Right ventricle myocardium superior (tissue), 1 donor: ENCODE results near the gene GNRH2. TPM values are rescaled to one million over a fixed set of nuclear protein-coding genes. Genes with fewer than 3 reads are reported as not detected.
"Not testable (repeated sequence)": the region's sequence is repeated elsewhere in the genome, so short reads cannot be mapped to it uniquely, and the experiment has no call there.

Source experiments
- ATAC-seq: fragments of 200-7000 bp; cut with Tn5 transposase; one replicate; pipeline ENCODE4 v1.9.1; 2020; ENCODE audit warnings: mild to moderate bottlenecking; ENCODE audit not compliant: poor library complexity
- DNase-seq: peaks from one replicate; pipeline ENCODE4 v3.0.0-alpha.2; 2020
- intact Hi-C: fragments of 100-400 bp; cut with DNase I; formaldehyde crosslinking; loops from one replicate; pipeline ENCODE4 v1.11.2; 2022
- total RNA-seq: library from RNA; stranded (reverse); fragmentation: NEBNext Ultra II Directional; extraction: Animal tissue kit (Norgen Biotek cat#: 25700); gene quantifications from one replicate; pipeline ENCODE4 v1.2.1, GENCODE V29; 2021
- donor health status: DM: no; HTN: yes; CAD: no; lungs with severe emphysema.

The GNRH2 gene
- total RNA-seq, 1 donor from 2014 or later, result not detected

- DNase-seq, result no peak
- intact Hi-C loops, result loop anchor here (5.0 kb wide), 1 partner anchor 43 kb away; no protein-coding TSS in a partner anchor
- ATAC-seq, result no peak
Observed at GRCh38 chr20:3068986-3069900, 25.8 kb downstream of the GNRH2 start.

- no peak for DNase-seq
- intact Hi-C loops, result no loop called here
- no peak for ATAC-seq
Observed at GRCh38 chr20:3070725-3071124, 27.3 kb downstream of the GNRH2 start.

GRCh38 chr20:3071266-3071609 is 27.8 kb downstream of the GNRH2 start:
- no peak for ATAC-seq
- intact Hi-C loops, result no loop called here

GRCh38 chr20:3071610-3072529 is 28.4 kb downstream of the GNRH2 start, which contains the start of gene OXT:
Gene OXT, plus strand, starts transcription at chr20:3071620. Its CDS starts 36 bp downstream, at chr20:3071656.
- peak; percentile 88 for ATAC-seq
- DNase-seq, result peak; percentile 68
- intact Hi-C loops, result no loop called here

More at GRCh38 chr20:3071266-3071609, 27.8 kb downstream of the GNRH2 start:
- DNase-seq, result no peak

GRCh38 chr20:3072530-3073250 is 29.3 kb downstream of the GNRH2 start:
- intact Hi-C loops, result no loop called here
- ATAC-seq (no peak), DNase-seq (no peak)

GRCh38 chr20:3073251-3073643 is 29.8 kb downstream of the GNRH2 start:
- ATAC-seq, DNase-seq, intact Hi-C loops: not testable (repeated sequence)

GRCh38 chr20:3074812-3075211 is 31.4 kb downstream of the GNRH2 start:
- intact Hi-C loops, result no loop called here

GRCh38 chr20:3075315-3075714 is 31.9 kb downstream of the GNRH2 start:
- DNase-seq, intact Hi-C loops, ATAC-seq: not testable (repeated sequence)

More at GRCh38 chr20:3074812-3075211, 31.4 kb downstream of the GNRH2 start:
- ATAC-seq (no peak), DNase-seq (no peak)

- ATAC-seq, result no peak
- DNase-seq, result no peak
- intact Hi-C loops, result no loop called here
Observed at GRCh38 chr20:3077618-3078134, 34.3 kb downstream of the GNRH2 start.

GRCh38 chr20:3080939-3081388 is 37.5 kb downstream of the GNRH2 start:
- intact Hi-C loops, result no loop called here
- peak; percentile 97 for ATAC-seq
- DNase-seq, result peak; percentile 88

GRCh38 chr20:3081641-3082040 is 38.2 kb downstream of the GNRH2 start:
- DNase-seq, result no peak
- intact Hi-C loops, result no loop called here
- no peak for ATAC-seq

- DNase-seq, result no peak
- peak; percentile 26 for ATAC-seq
- intact Hi-C loops, result no loop called here
Observed at GRCh38 chr20:3082306-3082951, 39.0 kb downstream of the GNRH2 start.

- no peak for ATAC-seq
- intact Hi-C loops, result no loop called here
- no peak for DNase-seq
Observed at GRCh38 chr20:3082955-3083952, 39.8 kb downstream of the GNRH2 start.

- intact Hi-C loops, result no loop called here
Observed at GRCh38 chr20:3084283-3084985, 41.0 kb downstream of the GNRH2 start, which contains the start of gene AVP. Gene AVP, minus strand, starts transcription at chr20:3084724. Its CDS starts 50 bp downstream, at chr20:3084674.

GRCh38 chr20:3084986-3085360 is 41.6 kb downstream of the GNRH2 start:
- no peak for ATAC-seq
- DNase-seq, result no peak
- intact Hi-C loops, result no loop called here

More at GRCh38 chr20:3084283-3084985, 41.0 kb downstream of the GNRH2 start, which contains the start of gene AVP:
- no peak for DNase-seq
- no peak for ATAC-seq

- ATAC-seq (no peak), DNase-seq (no peak)
- intact Hi-C loops, result no loop called here
Observed at GRCh38 chr20:3085571-3086072, 42.2 kb downstream of the GNRH2 start.
